ENCODE data around the gene NUDT17.

Gene NUDT17

GRCh38 chr1:145837656-145838055 lies 7.8 kb upstream of the NUDT17 start:
- no peak for ATAC-seq
- no peak for TF ChIP-seq ZNF70 (CRISPR knock-in tag; IDR thresholded peaks at IDR 0.05)
- TF ChIP-seq ISL1 (CRISPR knock-in tag; IDR thresholded peaks at IDR 0.05), result no peak
- TF ChIP-seq PATZ1 (CRISPR knock-in tag; IDR thresholded peaks at IDR 0.05; ENCODE audit: borderline replicate concordance), result no peak
- no peak for TF ChIP-seq SNAI2 (CRISPR knock-in tag; IDR thresholded peaks at IDR 0.05)
- TF ChIP-seq GLIS3 (CRISPR knock-in tag; IDR thresholded peaks at IDR 0.05), result no peak
- TF ChIP-seq RARB (CRISPR knock-in tag; IDR thresholded peaks at IDR 0.05), result no peak
- no peak for TF ChIP-seq PPARA (CRISPR knock-in tag; IDR thresholded peaks at IDR 0.05; ENCODE audit: borderline replicate concordance)
- no peak for TF ChIP-seq BACH2 (CRISPR knock-in tag; IDR thresholded peaks at IDR 0.05; ENCODE audit: borderline replicate concordance)
- no peak for TF ChIP-seq ZNF8 (CRISPR knock-in tag; IDR thresholded peaks at IDR 0.05)
- TF ChIP-seq ZFP30 (CRISPR knock-in tag; IDR thresholded peaks at IDR 0.05), result no peak
- TF ChIP-seq OSR1 (CRISPR knock-in tag; IDR thresholded peaks at IDR 0.05), result no peak
- TF ChIP-seq ZC3H10 (CRISPR knock-in tag; IDR thresholded peaks at IDR 0.05), result no peak
- no peak for TF ChIP-seq ZNF565 (CRISPR knock-in tag; conservative IDR thresholded peaks at IDR 0.05; ENCODE audit: low read depth)
- TF ChIP-seq POU6F1 (CRISPR knock-in tag; IDR thresholded peaks at IDR 0.05; ENCODE audit: borderline replicate concordance, low read depth), result no peak
- TF ChIP-seq ZFP3 (CRISPR knock-in tag; IDR thresholded peaks at IDR 0.05), result no peak
- no peak for TF ChIP-seq TSHZ2 (CRISPR knock-in tag; IDR thresholded peaks at IDR 0.05)
- TF ChIP-seq CSDC2 (CRISPR knock-in tag; IDR thresholded peaks at IDR 0.05), result no peak

- no peak for ATAC-seq
These were observed 2.4 kb upstream of the NUDT17 start for GRCh38 chr1:145843031-145843430.

More at GRCh38 chr1:145843031-145843430, 2.4 kb upstream of the NUDT17 start:
- TF ChIP-seq BACH2 (CRISPR knock-in tag; IDR thresholded peaks at IDR 0.05; ENCODE audit: borderline replicate concordance), result no peak
- TF ChIP-seq PATZ1 (CRISPR knock-in tag; IDR thresholded peaks at IDR 0.05; ENCODE audit: borderline replicate concordance), result no peak
- TF ChIP-seq ZFP3 (CRISPR knock-in tag; IDR thresholded peaks at IDR 0.05), result no peak
- no peak for TF ChIP-seq ZNF565 (CRISPR knock-in tag; conservative IDR thresholded peaks at IDR 0.05; ENCODE audit: low read depth)
- no peak for TF ChIP-seq OSR1 (CRISPR knock-in tag; IDR thresholded peaks at IDR 0.05)
- TF ChIP-seq ZFP30 (CRISPR knock-in tag; IDR thresholded peaks at IDR 0.05), result no peak
- no peak for TF ChIP-seq RARB (CRISPR knock-in tag; IDR thresholded peaks at IDR 0.05)
- no peak for TF ChIP-seq SNAI2 (CRISPR knock-in tag; IDR thresholded peaks at IDR 0.05)
- no peak for TF ChIP-seq ZC3H10 (CRISPR knock-in tag; IDR thresholded peaks at IDR 0.05)
- TF ChIP-seq TSHZ2 (CRISPR knock-in tag; IDR thresholded peaks at IDR 0.05), result no peak

Measured in SK-N-SH treated with all-trans-retinoic acid at 6 μM for 48 hours (cell line).